Activated CD4-positive, alpha-beta T cell treated with anti-CD3 and anti-CD28 coated beads, Interleukin-2, amount 50 U/mL, for 1 hour (primary cell): ENCODE results near the gene MYO7B.
"Not testable (repeated sequence)": the region's sequence is repeated elsewhere in the genome, so short reads cannot be mapped to it uniquely, and the experiment has no call there.

Source experiments
- DNase-seq: peaks from one replicate; pipeline ENCODE4 v3.0.0-alpha.2; 2020

MYO7B gene

GRCh38 chr2:127524198-127524834 lies 11.2 kb upstream of the MYO7B start:
- DNase-seq = not testable (repeated sequence)

GRCh38 chr2:127525691-127526131 lies 9.8 kb upstream of the MYO7B start:
- no peak for DNase-seq

- peak; percentile 90 for DNase-seq
These were observed 9.1 kb upstream of the MYO7B start, which contains the start of gene IWS1 for GRCh38 chr2:127526132-127527000. Gene IWS1 (minus strand): TSS chr2:127526489. CDS start chr2:127526208, 281 bp downstream.

GRCh38 chr2:127527001-127527804 lies 8.3 kb upstream of the MYO7B start:
- no peak for DNase-seq

GRCh38 chr2:127528487-127528886 lies 7.0 kb upstream of the MYO7B start:
- no peak for DNase-seq

GRCh38 chr2:127529416-127529815 lies 6.1 kb upstream of the MYO7B start:
- DNase-seq = not testable (repeated sequence)

GRCh38 chr2:127530245-127531140 lies 5.0 kb upstream of the MYO7B start:
- DNase-seq = no peak

- no peak for DNase-seq
These were observed 4.2 kb upstream of the MYO7B start for GRCh38 chr2:127531221-127531648.

GRCh38 chr2:127532296-127532695 lies 3.2 kb upstream of the MYO7B start:
- DNase-seq = no peak

GRCh38 chr2:127535918-127536317 lies 435 bp downstream of the MYO7B start:
- no peak for DNase-seq

GRCh38 chr2:127536707-127537541 lies 1.4 kb downstream of the MYO7B start:
- no peak for DNase-seq

GRCh38 chr2:127537644-127538043 lies 2.2 kb downstream of the MYO7B start:
- DNase-seq = no peak

- no peak for DNase-seq
These were observed 6.3 kb downstream of the MYO7B start for GRCh38 chr2:127541809-127542208.

GRCh38 chr2:127542231-127542630 lies 6.7 kb downstream of the MYO7B start:
- DNase-seq = no peak

- not testable (repeated sequence) for DNase-seq
These were observed 7.6 kb downstream of the MYO7B start for GRCh38 chr2:127543013-127543501.

GRCh38 chr2:127545189-127545588 lies 9.7 kb downstream of the MYO7B start:
- no peak for DNase-seq

GRCh38 chr2:127545796-127546195 lies 10.3 kb downstream of the MYO7B start:
- no peak for DNase-seq

GRCh38 chr2:127546797-127547196 lies 11.3 kb downstream of the MYO7B start:
- no peak for DNase-seq

- DNase-seq = no peak
These were observed 15.9 kb downstream of the MYO7B start for GRCh38 chr2:127551221-127551930.

- DNase-seq = no peak
These were observed 16.9 kb downstream of the MYO7B start for GRCh38 chr2:127552336-127552735.
